Nephron (organoid): Measurements from ENCODE around the gene HLA-F.

Experiments used
- H3K27ac Mint-ChIP-seq, 3 experiments: 2 replicates each; pipeline ENCODE4 v1.8.0; 2020; ENCODE audit warnings: mixed read lengths in 3 of 3, mild to moderate bottlenecking in 2 of 3, moderate library complexity in 1 of 3
- H3K27me3 Mint-ChIP-seq: 2 replicates; pipeline ENCODE4 v1.8.0; 2021; ENCODE audit warnings: low read depth, mild to moderate bottlenecking, moderate library complexity, mixed read lengths
- H3K36me3 Mint-ChIP-seq: 2 replicates; pipeline ENCODE4 v1.8.0; 2020; ENCODE audit warnings: low read depth, mixed read lengths
- H3K4me1 Mint-ChIP-seq: 2 replicates; pipeline ENCODE4 v1.8.0; 2020; ENCODE audit warnings: mixed read lengths
- H3K4me3 Mint-ChIP-seq, 3 experiments: 2 replicates each; pipeline ENCODE4 v1.8.0; 2020; ENCODE audit warnings: mild to moderate bottlenecking in 3 of 3, mixed read lengths in 3 of 3, moderate library complexity in 2 of 3
- H3K9me3 Mint-ChIP-seq: 2 replicates; pipeline ENCODE4 v1.8.0; 2020; ENCODE audit warnings: mixed read lengths
- TF ChIP-seq, protein P1 (sequence below), 3 experiments: fragments of 200-600 bp; sonication (generic); IDR thresholded peaks; one replicate each; pipeline ENCODE4 v1.5.0; 2021; ENCODE audit warnings: antibody characterized with exemption in 3 of 3; ENCODE audit not compliant: unreplicated experiment in 3 of 3

The HLA-F gene

DNA sequence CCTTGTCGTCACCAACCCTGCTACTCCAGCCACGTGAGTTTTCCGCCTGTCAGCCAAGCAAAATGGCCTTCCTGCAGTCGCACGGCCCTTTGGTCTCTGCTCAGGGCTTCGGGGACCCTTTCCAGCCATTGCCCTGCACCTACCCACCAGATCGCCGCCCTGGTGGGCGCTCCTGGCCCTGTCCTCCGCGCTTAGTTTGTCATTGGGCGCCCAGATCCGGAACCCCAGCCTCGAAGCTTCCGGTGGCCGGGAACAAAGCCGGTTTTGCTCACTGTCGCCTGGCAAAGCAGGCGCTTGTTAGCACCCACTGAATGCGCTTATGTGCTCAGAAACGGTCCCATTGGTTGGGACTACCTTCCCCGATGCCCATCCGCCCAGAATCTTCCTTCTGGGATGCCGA, 42.8 kb upstream of the HLA-F start:
- H3K36me3 Mint-ChIP-seq, result no peaks in the 10 kb centered on the region

DNA sequence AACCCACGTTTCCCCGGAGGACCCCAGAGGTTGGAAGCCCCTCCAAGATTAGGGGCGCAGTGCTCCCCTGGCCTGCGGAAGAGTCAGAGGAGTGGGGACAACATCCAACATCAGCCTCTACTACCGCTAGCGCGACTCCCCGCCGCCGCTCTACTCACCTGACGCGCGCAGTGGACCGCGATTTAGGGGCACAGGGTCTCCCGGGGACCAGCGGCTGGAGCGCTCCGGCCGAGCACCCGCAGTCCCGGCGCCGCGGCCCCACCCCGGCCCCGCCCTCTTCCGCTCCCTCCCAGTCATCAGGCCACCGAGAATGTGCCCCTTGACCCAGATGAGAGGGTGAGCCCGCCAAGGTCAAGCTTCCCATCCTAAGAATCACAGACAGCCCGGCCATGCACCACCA, 42.3 kb upstream of the HLA-F start, which contains the start of gene ZFP57:
Gene ZFP57, minus strand, starts transcription at position 249 of the 400 bp plus-strand sequence. CDS start 4,149 bp downstream, outside the sequence.
- Mint-ChIP-seq H3K4me1 (no peaks in the 10 kb centered on the region), H3K27me3 (peaks cover 15% of the 10 kb centered on the region), H3K4me3 (no peak within 1 kb of the TSS), H3K9me3 (peaks cover 5% of the 10 kb centered on the region), H3K27ac (no peak within 1 kb of the TSS), H3K36me3 (no peaks in the 10 kb centered on the region)
- TF ChIP-seq, protein P1, sequence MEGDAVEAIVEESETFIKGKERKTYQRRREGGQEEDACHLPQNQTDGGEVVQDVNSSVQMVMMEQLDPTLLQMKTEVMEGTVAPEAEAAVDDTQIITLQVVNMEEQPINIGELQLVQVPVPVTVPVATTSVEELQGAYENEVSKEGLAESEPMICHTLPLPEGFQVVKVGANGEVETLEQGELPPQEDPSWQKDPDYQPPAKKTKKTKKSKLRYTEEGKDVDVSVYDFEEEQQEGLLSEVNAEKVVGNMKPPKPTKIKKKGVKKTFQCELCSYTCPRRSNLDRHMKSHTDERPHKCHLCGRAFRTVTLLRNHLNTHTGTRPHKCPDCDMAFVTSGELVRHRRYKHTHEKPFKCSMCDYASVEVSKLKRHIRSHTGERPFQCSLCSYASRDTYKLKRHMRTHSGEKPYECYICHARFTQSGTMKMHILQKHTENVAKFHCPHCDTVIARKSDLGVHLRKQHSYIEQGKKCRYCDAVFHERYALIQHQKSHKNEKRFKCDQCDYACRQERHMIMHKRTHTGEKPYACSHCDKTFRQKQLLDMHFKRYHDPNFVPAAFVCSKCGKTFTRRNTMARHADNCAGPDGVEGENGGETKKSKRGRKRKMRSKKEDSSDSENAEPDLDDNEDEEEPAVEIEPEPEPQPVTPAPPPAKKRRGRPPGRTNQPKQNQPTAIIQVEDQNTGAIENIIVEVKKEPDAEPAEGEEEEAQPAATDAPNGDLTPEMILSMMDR (IDR thresholded peaks at IDR 0.05; ENCODE audit: unreplicated experiment in 3 of 3), result no peak

More for the DNA sequence above, 42.8 kb upstream of the HLA-F start:
- no peaks in the 10 kb centered on the region for H3K4me1 Mint-ChIP-seq
- TF ChIP-seq, protein P1 (IDR thresholded peaks at IDR 0.05; ENCODE audit: unreplicated experiment in 3 of 3), result no peak
- H3K9me3 Mint-ChIP-seq, result peaks cover 5% of the 10 kb centered on the region
- H3K27ac Mint-ChIP-seq, result no peak overlapping the region
- H3K4me3 Mint-ChIP-seq, result no peak overlapping the region
- peaks cover 17% of the 10 kb centered on the region for H3K27me3 Mint-ChIP-seq

DNA sequence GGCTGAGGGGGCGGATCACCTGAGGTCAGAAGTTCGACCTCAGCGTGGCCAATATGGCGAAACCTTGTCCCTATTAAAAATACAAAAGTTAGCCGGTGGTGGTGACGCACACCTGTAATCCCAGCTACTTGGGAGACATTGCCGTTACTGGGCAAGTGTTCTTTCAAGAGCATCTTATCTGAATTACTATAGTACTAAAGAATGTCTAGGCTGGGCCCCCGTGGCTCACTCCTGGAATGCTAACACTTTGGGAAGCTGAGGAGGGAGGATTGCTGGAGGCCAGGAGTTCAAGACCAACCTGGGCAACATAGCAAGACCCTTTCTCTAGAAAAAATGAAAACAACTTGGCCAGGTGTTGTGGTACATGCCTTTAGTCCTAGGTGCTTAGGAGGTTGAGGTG, 41.4 kb upstream of the HLA-F start:
- peaks cover 18% of the 10 kb centered on the region for H3K27me3 Mint-ChIP-seq
- H3K4me3 Mint-ChIP-seq, result no peak overlapping the region
- no peaks in the 10 kb centered on the region for H3K4me1 Mint-ChIP-seq
- TF ChIP-seq, protein P1 (IDR thresholded peaks at IDR 0.05; ENCODE audit: unreplicated experiment in 3 of 3), result no peak
- no peaks in the 10 kb centered on the region for H3K36me3 Mint-ChIP-seq
- H3K9me3 Mint-ChIP-seq, result peaks cover 4% of the 10 kb centered on the region
- H3K27ac Mint-ChIP-seq, result no peak overlapping the region

DNA sequence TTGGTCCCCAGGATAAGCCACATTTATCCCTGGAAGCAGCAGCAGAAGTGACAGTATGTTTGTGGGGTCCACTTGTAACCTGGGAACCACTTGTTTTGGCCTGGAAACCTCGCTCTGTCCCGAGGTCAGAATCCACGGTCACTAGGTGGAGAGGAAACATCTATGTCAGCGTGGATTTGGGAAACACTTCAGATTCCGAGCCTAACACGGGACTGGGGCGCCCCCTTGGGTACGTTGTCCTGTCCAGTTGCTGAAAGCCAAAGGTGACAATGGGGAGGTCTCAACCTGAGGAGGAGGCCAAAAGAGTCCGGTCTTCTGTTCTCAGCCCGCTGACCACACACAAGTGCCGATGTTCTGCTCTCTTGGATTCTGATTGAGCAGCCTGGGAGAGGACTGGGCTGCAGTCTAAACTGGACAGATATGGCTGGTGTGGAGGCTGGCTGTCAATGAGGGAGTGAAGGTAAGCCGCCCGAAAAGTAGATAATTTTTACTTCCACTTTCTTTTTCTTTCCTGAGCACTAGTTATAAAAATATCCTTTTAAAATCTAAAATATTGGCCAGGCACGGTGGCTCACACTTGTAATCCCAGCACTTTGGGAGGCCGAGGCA, 37.4 kb upstream of the HLA-F start:
- Mint-ChIP-seq H3K4me3 (no peak overlapping the region), H3K9me3 (no peaks in the 10 kb centered on the region), H3K4me1 (no peaks in the 10 kb centered on the region), H3K27me3 (peaks cover 27% of the 10 kb centered on the region), H3K27ac (no peak overlapping the region), H3K36me3 (no peaks in the 10 kb centered on the region)
- TF ChIP-seq, protein P1 (IDR thresholded peaks at IDR 0.05; ENCODE audit: unreplicated experiment in 3 of 3), result no peak

DNA sequence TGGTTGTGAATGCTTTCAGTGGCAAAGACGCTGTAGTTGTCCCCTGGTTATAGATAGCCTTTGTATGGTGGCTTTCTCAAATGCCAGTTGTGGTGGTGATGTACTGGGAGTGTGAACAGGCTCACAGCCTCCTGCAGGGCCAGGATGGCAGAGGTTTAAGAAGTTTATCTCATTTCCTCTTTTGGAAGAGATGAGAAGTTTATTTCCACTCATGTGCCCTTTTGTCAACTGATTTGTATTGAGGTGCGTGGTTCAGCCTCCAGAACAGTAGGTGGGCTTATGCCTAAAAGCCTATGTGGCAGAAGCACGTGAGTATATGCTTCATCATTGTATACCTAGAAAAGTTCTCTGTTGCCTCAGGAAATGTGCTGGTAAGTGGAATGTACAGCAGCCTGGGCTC, 28.6 kb upstream of the HLA-F start:
- H3K27ac Mint-ChIP-seq, result no peak overlapping the region
- H3K4me3 Mint-ChIP-seq, result no peak overlapping the region
- H3K36me3 Mint-ChIP-seq, result no peaks in the 10 kb centered on the region
- peaks cover 12% of the 10 kb centered on the region for H3K9me3 Mint-ChIP-seq
- TF ChIP-seq, protein P1 (IDR thresholded peaks at IDR 0.05; ENCODE audit: unreplicated experiment in 3 of 3), result no peak
- H3K27me3 Mint-ChIP-seq, result no peaks in the 10 kb centered on the region
- no peaks in the 10 kb centered on the region for H3K4me1 Mint-ChIP-seq
